ENCODE results near the gene NDUFB6.

DNA sequence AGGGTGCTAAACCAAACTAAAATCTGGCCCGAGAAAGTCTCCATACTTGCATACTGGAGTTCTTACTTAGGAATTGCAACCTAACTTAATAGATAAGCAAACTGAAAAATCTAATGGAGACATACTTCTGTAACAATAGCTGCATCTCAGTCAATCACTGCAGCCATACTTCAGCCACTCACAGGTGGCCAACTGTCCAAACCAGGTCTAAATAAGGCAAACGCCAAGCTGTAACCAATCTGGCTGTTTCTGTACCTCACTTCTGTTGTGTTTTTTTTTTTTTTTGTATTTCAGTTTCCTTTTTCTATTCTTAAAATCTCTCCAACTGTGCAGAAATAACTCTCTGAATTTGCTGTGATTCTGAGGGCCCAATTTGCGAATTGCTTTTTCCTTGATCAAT, 4.4 kb upstream of the NDUFB6 start:
- TF ChIP-seq, protein P1, sequence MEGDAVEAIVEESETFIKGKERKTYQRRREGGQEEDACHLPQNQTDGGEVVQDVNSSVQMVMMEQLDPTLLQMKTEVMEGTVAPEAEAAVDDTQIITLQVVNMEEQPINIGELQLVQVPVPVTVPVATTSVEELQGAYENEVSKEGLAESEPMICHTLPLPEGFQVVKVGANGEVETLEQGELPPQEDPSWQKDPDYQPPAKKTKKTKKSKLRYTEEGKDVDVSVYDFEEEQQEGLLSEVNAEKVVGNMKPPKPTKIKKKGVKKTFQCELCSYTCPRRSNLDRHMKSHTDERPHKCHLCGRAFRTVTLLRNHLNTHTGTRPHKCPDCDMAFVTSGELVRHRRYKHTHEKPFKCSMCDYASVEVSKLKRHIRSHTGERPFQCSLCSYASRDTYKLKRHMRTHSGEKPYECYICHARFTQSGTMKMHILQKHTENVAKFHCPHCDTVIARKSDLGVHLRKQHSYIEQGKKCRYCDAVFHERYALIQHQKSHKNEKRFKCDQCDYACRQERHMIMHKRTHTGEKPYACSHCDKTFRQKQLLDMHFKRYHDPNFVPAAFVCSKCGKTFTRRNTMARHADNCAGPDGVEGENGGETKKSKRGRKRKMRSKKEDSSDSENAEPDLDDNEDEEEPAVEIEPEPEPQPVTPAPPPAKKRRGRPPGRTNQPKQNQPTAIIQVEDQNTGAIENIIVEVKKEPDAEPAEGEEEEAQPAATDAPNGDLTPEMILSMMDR (IDR thresholded peaks at IDR 0.05): no peak
- TF ChIP-seq PRRX2 (CRISPR knock-in tag; IDR thresholded peaks at IDR 0.05) (no peak), TCF7 (CRISPR knock-in tag; IDR thresholded peaks at IDR 0.05; ENCODE audit: low read depth) (no peak), ZNF263 (CRISPR knock-in tag; IDR thresholded peaks at IDR 0.05; ENCODE audit: low read depth) (no peak), CREB1 (CRISPR knock-in tag; IDR thresholded peaks at IDR 0.05) (no peak), ZNF138 (CRISPR knock-in tag; conservative IDR thresholded peaks at IDR 0.05) (no peak), ZBTB21 (CRISPR knock-in tag; IDR thresholded peaks at IDR 0.05; ENCODE audit: borderline replicate concordance) (no peak), ATF1 (CRISPR knock-in tag; IDR thresholded peaks at IDR 0.05) (no peak), NR2C2 (CRISPR knock-in tag; IDR thresholded peaks at IDR 0.05) (no peak), NFYB (CRISPR knock-in tag; conservative IDR thresholded peaks at IDR 0.05; ENCODE audit: low read depth) (no peak)
- TF ChIP-seq, protein P2, sequence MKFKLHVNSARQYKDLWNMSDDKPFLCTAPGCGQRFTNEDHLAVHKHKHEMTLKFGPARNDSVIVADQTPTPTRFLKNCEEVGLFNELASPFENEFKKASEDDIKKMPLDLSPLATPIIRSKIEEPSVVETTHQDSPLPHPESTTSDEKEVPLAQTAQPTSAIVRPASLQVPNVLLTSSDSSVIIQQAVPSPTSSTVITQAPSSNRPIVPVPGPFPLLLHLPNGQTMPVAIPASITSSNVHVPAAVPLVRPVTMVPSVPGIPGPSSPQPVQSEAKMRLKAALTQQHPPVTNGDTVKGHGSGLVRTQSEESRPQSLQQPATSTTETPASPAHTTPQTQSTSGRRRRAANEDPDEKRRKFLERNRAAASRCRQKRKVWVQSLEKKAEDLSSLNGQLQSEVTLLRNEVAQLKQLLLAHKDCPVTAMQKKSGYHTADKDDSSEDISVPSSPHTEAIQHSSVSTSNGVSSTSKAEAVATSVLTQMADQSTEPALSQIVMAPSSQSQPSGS (CRISPR knock-in tag; IDR thresholded peaks at IDR 0.05; ENCODE audit: borderline replicate concordance, low read depth): no peak
- TF ChIP-seq, protein P3, sequence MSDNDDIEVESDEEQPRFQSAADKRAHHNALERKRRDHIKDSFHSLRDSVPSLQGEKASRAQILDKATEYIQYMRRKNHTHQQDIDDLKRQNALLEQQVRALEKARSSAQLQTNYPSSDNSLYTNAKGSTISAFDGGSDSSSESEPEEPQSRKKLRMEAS (CRISPR knock-in tag; IDR thresholded peaks at IDR 0.05): no peak

Data from WTC11 (cell line).